B cell (primary cell): Measurements from ENCODE around the gene ROPN1.

ENCODE experiments used
- CTCF ChIP-seq: fragments of 200-600 bp; IDR thresholded peaks from one replicate; pipeline ENCODE4 v1.8.0; 2022; ENCODE audit warnings: antibody characterized with exemption, mild to moderate bottlenecking
- EZH2 ChIP-seq: IDR thresholded peaks from 2 replicates; pipeline ENCODE4 v1.6.1; 2012; ENCODE audit warnings: borderline replicate concordance, low read depth, mild to moderate bottlenecking, moderate library complexity, low read length; ENCODE audit not compliant: insufficient read depth, poor library complexity, severe bottlenecking

GRCh38 chr3:124037326-124037725 lies 45.4 kb upstream of the ROPN1 start:
- TF ChIP-seq CTCF: no peak
- no peak for TF ChIP-seq EZH2
